GM21367 (cell line): ENCODE measurements around the gene ZNF70.

ENCODE experiments used
- ATAC-seq: cut with Tn5 transposase; IDR thresholded peaks from one replicate; pipeline ENCODE4 v1.9.1; 2021; ENCODE audit not compliant: unreplicated experiment

Gene ZNF70

DNA sequence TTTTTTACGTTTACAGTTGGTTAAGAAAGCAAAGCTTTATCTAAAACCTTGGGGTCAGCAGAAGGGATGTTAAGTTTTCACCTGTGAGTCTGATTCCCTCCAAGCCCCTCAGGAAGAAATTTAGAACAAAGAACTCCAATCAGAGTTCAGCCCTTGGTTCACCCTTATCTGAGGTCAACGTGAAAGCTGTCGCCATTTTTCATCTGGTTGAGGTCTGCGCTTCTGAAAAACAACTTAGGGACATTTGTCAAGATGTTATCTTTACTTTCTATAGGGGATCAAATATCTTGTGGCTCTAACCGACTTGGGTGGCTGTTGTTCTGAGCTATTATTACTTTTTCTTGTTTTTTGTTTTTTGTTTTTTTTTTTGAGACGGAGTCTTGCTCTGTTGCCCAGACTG, 30.1 kb downstream of the ZNF70 start:
- ATAC-seq: no peak

DNA sequence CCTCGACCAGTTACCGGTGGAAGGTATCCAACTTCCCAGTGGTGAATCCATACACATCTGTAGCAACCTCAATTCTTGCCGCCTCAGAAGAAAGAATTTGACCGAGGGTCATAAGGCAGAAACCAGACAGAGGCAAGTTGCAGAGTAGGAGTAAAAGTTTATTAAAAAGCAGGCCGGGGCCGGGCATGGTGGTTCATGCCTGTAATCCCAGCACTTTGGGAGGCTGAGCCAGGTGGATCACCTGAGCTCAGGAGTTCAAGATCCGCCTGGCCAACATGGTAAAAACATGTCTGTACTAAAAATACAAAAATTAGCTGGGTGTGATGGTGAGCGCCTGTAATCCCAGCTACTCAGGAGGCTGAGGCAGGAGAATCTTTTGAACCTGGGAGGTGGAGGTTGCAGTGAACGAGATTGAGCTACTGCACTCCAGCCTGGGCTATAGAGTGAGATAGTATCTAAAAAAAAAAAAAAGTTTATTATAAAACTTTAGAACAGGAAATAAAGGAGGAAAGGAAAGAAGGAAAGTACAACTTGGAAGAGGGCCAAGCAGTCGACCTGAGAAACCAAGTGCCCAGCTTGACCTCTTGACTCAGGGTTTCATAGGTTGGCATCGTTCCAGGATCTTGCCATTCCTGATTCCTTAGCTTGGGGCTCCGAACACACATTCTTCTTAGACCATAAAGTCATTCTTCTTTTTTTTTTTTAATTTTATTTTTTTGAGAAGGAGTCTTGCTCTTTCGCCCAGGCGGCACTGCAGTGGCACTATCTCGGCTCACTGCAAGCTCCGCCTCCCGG, 32.3 kb downstream of the ZNF70 start:
- no peak for ATAC-seq

DNA sequence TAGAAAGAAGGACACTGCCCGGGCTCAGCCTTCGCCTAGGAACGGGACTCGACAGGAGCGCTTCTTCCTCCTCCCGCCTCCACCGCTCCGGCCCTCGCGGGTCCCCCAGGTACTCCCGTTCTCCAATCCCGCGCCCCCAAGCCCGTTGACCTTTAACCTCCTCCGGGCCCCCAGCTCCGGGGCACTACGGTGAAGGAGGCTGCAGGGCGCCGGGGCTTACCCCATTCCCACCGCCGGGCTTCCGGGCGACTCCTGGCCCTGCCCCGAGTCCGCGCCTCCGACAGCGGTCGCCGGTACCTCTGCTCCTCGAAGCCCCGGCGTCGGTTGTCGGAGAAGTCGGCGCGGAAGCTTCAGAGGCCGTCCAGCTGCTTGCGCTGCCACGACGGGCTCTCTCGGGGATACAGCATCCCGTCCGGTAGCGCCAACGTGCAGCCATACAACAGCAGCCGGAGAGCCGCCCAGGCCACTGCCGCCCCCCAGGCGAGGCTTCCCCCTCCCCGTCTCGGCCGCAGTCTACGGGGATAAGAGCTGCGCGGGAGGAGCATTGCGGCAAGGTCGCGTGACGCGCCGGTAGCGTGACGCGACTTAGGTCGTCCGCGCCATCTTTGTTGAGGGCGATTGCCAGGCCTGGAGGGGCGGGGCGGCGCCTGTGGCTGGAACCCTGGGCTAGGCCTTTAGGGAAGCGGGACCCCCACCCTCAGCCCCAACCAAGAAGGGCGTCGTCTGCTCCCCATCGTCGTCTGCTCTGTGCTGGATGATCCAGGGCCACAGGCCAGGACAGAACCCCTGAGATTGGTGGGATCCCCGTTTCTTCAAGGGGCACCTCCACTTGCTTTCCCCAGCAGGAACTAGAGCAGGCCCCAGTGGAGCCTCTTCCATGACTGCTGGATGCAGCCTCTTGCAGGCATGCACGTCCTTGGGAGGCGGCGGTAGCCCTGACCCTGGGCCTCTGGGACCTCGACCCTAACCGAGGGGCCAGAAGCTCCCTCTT, 33.8 kb downstream of the ZNF70 start:
- ATAC-seq: peak; percentile 59

DNA sequence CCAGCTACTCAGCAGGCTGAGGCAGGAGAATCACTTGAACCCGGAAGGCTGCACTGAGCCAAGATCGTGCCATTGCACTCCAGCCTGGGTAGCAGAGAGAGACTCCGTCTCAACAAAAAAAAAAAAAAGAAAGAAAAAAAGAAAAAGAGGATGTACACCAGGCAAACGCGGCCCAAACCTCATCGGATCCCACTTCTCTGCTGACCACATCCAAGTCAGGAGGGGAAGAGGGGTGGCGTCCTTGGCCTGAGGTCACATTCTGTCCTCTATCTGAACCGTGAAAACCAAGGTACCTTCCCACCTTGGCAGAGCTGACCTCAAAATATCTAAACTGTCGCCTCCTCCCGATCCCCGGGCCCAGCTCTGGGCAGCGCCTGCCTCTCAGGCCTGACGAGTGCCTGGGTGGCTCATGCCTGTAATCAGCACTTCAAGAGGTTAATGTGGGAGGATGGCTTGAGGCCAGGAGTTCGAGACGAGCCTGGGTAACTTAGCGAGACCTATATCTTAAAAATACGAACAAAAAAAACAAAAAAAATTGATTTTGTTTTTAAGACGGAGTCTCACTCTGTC, 35.0 kb downstream of the ZNF70 start:
- ATAC-seq: no peak

GRCh38 chr22:23714596-23715578, 36.0 kb downstream of the ZNF70 start:
- no peak for ATAC-seq

GRCh38 chr22:23713696-23714595, 37.0 kb downstream of the ZNF70 start:
- no peak for ATAC-seq

- ATAC-seq: no peak
These were observed 38.7 kb downstream of the ZNF70 start for GRCh38 chr22:23712256-23712655.

DNA sequence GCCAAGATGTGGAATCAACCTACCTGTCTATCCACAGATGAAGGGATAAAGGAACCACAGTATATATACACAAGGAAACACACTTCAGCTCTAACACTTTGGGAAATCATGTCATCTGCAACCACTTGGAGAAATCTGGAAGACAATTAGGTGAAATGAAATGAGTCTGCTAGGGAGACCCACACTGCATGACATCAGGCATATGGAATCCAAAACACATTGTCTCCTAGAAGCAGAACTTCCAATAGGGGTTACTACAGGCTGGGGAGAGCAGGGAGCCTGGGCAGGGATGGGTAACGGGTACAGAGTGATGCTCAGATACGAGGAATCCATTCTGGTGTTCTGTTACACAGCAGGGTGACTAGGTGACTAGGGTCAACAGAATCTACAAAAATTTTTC, 41.8 kb downstream of the ZNF70 start:
- ATAC-seq: no peak

DNA sequence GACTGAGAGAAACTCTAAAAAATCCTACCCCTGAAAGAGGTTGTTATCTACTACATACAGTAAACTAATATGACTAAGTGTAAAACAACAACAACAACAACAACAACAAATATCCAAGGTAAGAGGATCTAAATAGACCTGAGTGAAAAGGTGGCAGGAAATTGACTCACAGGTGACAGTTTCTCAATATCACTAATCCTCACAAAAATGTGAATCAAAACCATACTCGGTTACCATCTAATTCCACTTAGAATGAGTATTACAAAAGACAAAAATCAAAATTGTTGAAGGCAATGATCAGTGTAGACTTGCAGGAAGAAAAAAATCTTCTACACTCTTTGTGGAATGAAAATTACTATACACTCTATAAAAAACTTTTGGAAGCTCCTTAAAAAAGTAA, 42.6 kb downstream of the ZNF70 start:
- no peak for ATAC-seq

DNA sequence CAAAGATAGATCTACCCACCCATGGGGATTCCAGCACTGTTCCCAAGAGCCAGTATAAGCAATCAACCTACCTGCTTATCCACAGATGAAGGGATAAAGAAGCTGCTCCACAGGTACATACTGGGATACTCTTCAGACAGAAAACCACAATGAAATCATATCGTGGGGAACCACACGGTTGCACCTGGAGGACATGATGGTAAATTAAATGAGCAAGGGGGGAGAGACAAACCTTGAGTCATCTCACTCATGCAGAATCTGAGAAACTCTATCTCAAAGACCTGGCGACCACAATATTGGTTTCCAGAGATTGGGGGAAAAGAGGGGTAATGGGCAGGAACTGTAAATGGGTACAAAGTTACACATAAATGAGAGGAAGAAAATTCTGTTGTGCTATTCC, 45.6 kb downstream of the ZNF70 start:
- no peak for ATAC-seq

DNA sequence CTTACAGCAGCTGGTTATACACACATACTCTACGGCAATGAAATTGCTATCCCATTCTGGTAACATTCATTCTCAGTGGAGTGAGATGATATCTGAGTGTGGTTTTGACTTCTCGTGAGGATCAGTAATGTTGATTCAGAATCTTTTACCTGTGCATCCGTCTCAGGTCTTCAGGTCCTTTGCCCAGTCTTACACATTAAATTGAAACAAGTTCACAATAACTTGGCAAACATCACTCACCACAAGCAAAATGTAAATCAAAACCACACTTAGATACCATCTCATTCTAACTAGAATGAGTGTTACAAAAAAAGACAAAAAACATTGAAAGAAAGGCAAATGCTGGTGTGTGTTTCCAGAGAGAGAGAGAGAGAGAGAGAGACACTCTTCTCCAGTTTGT, 46.1 kb downstream of the ZNF70 start:
- ATAC-seq: no peak

GRCh38 chr22:23704062-23704461, 46.9 kb downstream of the ZNF70 start:
- no peak for ATAC-seq

- ATAC-seq: no peak
These were observed 50.2 kb downstream of the ZNF70 start for GRCh38 chr22:23700706-23701105.

GRCh38 chr22:23698673-23699235, 52.2 kb downstream of the ZNF70 start:
- ATAC-seq: no peak

GRCh38 chr22:23698094-23698493, 52.8 kb downstream of the ZNF70 start:
- no peak for ATAC-seq

DNA sequence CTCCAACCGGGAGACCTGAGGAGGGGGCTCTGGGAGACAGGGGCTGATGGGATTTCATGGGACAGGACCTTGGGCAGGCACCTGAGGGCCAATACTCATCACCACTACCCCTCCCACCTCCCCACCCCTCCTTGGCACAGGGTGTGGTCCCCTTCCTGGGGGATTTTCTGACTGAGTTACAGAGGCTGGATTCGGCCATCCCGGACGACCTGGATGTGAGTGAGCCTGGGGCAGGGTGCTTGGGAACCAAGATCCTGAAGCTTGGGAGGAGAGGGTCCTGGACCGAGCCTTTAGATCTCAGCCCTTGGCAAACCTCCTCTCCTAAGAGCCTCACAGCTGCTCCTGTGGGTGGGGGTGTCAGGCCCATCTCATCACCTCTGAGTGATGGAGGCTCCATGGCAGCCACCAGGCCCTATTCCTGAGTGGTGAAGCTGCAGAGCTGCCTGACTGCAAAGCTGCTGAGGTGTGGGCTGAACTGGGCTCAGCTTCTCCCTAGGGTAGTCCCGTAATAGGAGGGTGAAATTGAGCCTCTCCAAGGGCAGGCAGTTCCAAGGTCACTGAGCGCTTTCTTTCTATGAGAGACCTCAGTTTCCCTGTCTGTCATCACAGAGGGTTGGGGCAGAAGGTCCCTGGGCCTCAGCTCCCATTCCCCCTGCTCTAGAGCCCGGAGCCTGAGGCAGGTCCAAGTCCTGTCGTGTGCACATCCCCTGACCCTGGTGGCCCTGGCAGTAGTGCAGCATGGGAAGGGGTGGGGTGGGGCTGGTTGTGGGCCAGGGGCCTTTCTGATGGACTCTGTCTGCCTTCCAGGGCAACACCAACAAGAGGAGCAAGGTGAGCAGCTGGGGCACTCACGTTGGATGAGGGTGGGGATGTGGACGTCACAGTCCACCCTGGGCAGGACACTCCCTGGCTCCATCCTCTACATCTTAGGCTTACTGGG, 53.6 kb downstream of the ZNF70 start:
- ATAC-seq: no peak

GRCh38 chr22:23696326-23696851, 54.5 kb downstream of the ZNF70 start:
- peak; percentile 74 for ATAC-seq
